Measurements from ENCODE around the gene DOCK2. TPM values are rescaled to one million over a fixed set of nuclear protein-coding genes. Genes with fewer than 3 reads are reported as not detected.

DOCK2 gene
- total and polyA plus RNA-seq, 2 donors: 34.6 to 99.4 TPM

GRCh38 chr5:169910393-169910792, 273.3 kb downstream of the DOCK2 start:
- no peak for DNase-seq (ENCODE audit: low read depth in 6 of 9, low spot score in 9 of 9)
- Histone ChIP-seq H3K4me3 (ENCODE audit: low read length in 2 of 2) (no peak overlapping the region), H3K4me1 (ENCODE audit: control insufficient read depth in 2 of 2, insufficient read depth in 2 of 2, low read length in 2 of 2) (no peaks in the 10 kb centered on the region), H3K36me3 (ENCODE audit: control insufficient read depth in 2 of 2, insufficient read depth in 2 of 2, low read length in 1 of 2) (peaks cover 0 to 5% of the 10 kb centered on the region in 2 donors), H3K27me3 (ENCODE audit: control insufficient read depth in 2 of 2, insufficient read depth in 1 of 2, low read length in 1 of 2) (no peaks in the 10 kb centered on the region), H3K9me3 (ENCODE audit: control insufficient read depth in 2 of 2, insufficient read depth in 1 of 2, low read length in 1 of 2) (no peaks in the 10 kb centered on the region), H3K27ac (ENCODE audit: low read depth in 1 of 2, low read length in 1 of 2) (no peak overlapping the region)
- 95% methylated on average over 5 of the region's 5 CpGs for WGBS

- peaks cover 0 to 7% of the 10 kb centered on the region in 2 donors for H3K36me3 ChIP-seq (ENCODE audit: control insufficient read depth in 2 of 2, insufficient read depth in 2 of 2, low read length in 1 of 2)
- H3K27me3 ChIP-seq (ENCODE audit: control insufficient read depth in 2 of 2, insufficient read depth in 1 of 2, low read length in 1 of 2): no peaks in the 10 kb centered on the region
- no peak for DNase-seq (ENCODE audit: low read depth in 6 of 9, low spot score in 9 of 9)
- no peak overlapping the region for H3K27ac ChIP-seq (ENCODE audit: low read depth in 1 of 2, low read length in 1 of 2)
- H3K9me3 ChIP-seq (ENCODE audit: control insufficient read depth in 2 of 2, insufficient read depth in 1 of 2, low read length in 1 of 2): no peaks in the 10 kb centered on the region
- 98% methylated on average over 4 of the region's 4 CpGs for WGBS
- H3K4me1 ChIP-seq (ENCODE audit: control insufficient read depth in 2 of 2, insufficient read depth in 2 of 2, low read length in 2 of 2): no peaks in the 10 kb centered on the region
- no peak overlapping the region for H3K4me3 ChIP-seq (ENCODE audit: low read length in 2 of 2)
Observed at GRCh38 chr5:169911448-169912212, 274.6 kb downstream of the DOCK2 start.

GRCh38 chr5:169913479-169913878, 276.4 kb downstream of the DOCK2 start:
- H3K36me3 ChIP-seq (ENCODE audit: control insufficient read depth in 2 of 2, insufficient read depth in 2 of 2, low read length in 1 of 2): peaks cover 0 to 7% of the 10 kb centered on the region in 2 donors
- no peaks in the 10 kb centered on the region for H3K9me3 ChIP-seq (ENCODE audit: control insufficient read depth in 2 of 2, insufficient read depth in 1 of 2, low read length in 1 of 2)
- 99% methylated on average over 2 of the region's 2 CpGs for WGBS
- no peaks in the 10 kb centered on the region for H3K27me3 ChIP-seq (ENCODE audit: control insufficient read depth in 2 of 2, insufficient read depth in 1 of 2, low read length in 1 of 2)
- no peak overlapping the region for H3K27ac ChIP-seq (ENCODE audit: low read depth in 1 of 2, low read length in 1 of 2)
- no peaks in the 10 kb centered on the region for H3K4me1 ChIP-seq (ENCODE audit: control insufficient read depth in 2 of 2, insufficient read depth in 2 of 2, low read length in 2 of 2)
- no peak overlapping the region for H3K4me3 ChIP-seq (ENCODE audit: low read length in 2 of 2)
- no peak for DNase-seq (ENCODE audit: low read depth in 6 of 9, low spot score in 9 of 9)

- Histone ChIP-seq H3K36me3 (ENCODE audit: control insufficient read depth in 2 of 2, insufficient read depth in 2 of 2, low read length in 1 of 2) (peaks cover 0 to 2% of the 10 kb centered on the region in 2 donors), H3K27ac (ENCODE audit: low read depth in 1 of 2, low read length in 1 of 2) (no peak overlapping the region), H3K27me3 (ENCODE audit: control insufficient read depth in 2 of 2, insufficient read depth in 1 of 2, low read length in 1 of 2) (no peaks in the 10 kb centered on the region), H3K4me1 (ENCODE audit: control insufficient read depth in 2 of 2, insufficient read depth in 2 of 2, low read length in 2 of 2) (no peaks in the 10 kb centered on the region), H3K4me3 (ENCODE audit: low read length in 2 of 2) (no peak overlapping the region), H3K9me3 (ENCODE audit: control insufficient read depth in 2 of 2, insufficient read depth in 1 of 2, low read length in 1 of 2) (no peaks in the 10 kb centered on the region)
- no peak for DNase-seq (ENCODE audit: low read depth in 6 of 9, low spot score in 9 of 9)
- WGBS: 95% methylated on average over 2 of the region's 2 CpGs
Observed at GRCh38 chr5:169914766-169915165, 277.7 kb downstream of the DOCK2 start.

GRCh38 chr5:169917500-169917899, 280.4 kb downstream of the DOCK2 start:
- Histone ChIP-seq H3K27me3 (ENCODE audit: control insufficient read depth in 2 of 2, insufficient read depth in 1 of 2, low read length in 1 of 2) (no peaks in the 10 kb centered on the region), H3K4me3 (ENCODE audit: low read length in 2 of 2) (no peak overlapping the region), H3K4me1 (ENCODE audit: control insufficient read depth in 2 of 2, insufficient read depth in 2 of 2, low read length in 2 of 2) (no peaks in the 10 kb centered on the region), H3K27ac (ENCODE audit: low read depth in 1 of 2, low read length in 1 of 2) (no peak overlapping the region), H3K9me3 (ENCODE audit: control insufficient read depth in 2 of 2, insufficient read depth in 1 of 2, low read length in 1 of 2) (no peaks in the 10 kb centered on the region), H3K36me3 (ENCODE audit: control insufficient read depth in 2 of 2, insufficient read depth in 2 of 2, low read length in 1 of 2) (peaks cover 0 to 2% of the 10 kb centered on the region in 2 donors)
- no peak for DNase-seq (ENCODE audit: low read depth in 6 of 9, low spot score in 9 of 9)
- WGBS: 97% methylated on average over 2 of the region's 2 CpGs

- 97% methylated on average over 2 of the region's 2 CpGs for WGBS
- H3K27ac ChIP-seq (ENCODE audit: low read depth in 1 of 2, low read length in 1 of 2): no peak overlapping the region
- H3K36me3 ChIP-seq (ENCODE audit: control insufficient read depth in 2 of 2, insufficient read depth in 2 of 2, low read length in 1 of 2): peaks cover 0 to 2% of the 10 kb centered on the region in 2 donors
- no peak overlapping the region for H3K4me3 ChIP-seq (ENCODE audit: low read length in 2 of 2)
- H3K4me1 ChIP-seq (ENCODE audit: control insufficient read depth in 2 of 2, insufficient read depth in 2 of 2, low read length in 2 of 2): no peaks in the 10 kb centered on the region
- DNase-seq (ENCODE audit: low read depth in 6 of 9, low spot score in 9 of 9): no peak
- no peaks in the 10 kb centered on the region for H3K9me3 ChIP-seq (ENCODE audit: control insufficient read depth in 2 of 2, insufficient read depth in 1 of 2, low read length in 1 of 2)
- no peaks in the 10 kb centered on the region for H3K27me3 ChIP-seq (ENCODE audit: control insufficient read depth in 2 of 2, insufficient read depth in 1 of 2, low read length in 1 of 2)
Observed at GRCh38 chr5:169918228-169918627, 281.2 kb downstream of the DOCK2 start.

- 94% methylated on average over 3 of the region's 3 CpGs for WGBS
- no peak overlapping the region for H3K27ac ChIP-seq (ENCODE audit: low read depth in 1 of 2, low read length in 1 of 2)
- H3K4me3 ChIP-seq (ENCODE audit: low read length in 2 of 2): no peak overlapping the region
- H3K9me3 ChIP-seq (ENCODE audit: control insufficient read depth in 2 of 2, insufficient read depth in 1 of 2, low read length in 1 of 2): no peaks in the 10 kb centered on the region
- H3K27me3 ChIP-seq (ENCODE audit: control insufficient read depth in 2 of 2, insufficient read depth in 1 of 2, low read length in 1 of 2): no peaks in the 10 kb centered on the region
- peaks cover 0 to 2% of the 10 kb centered on the region in 2 donors for H3K36me3 ChIP-seq (ENCODE audit: control insufficient read depth in 2 of 2, insufficient read depth in 2 of 2, low read length in 1 of 2)
- DNase-seq (ENCODE audit: low read depth in 6 of 9, low spot score in 9 of 9): no peak
- H3K4me1 ChIP-seq (ENCODE audit: control insufficient read depth in 2 of 2, insufficient read depth in 2 of 2, low read length in 2 of 2): no peaks in the 10 kb centered on the region
Observed at GRCh38 chr5:169920474-169920873, 283.4 kb downstream of the DOCK2 start.

- H3K27me3 ChIP-seq (ENCODE audit: control insufficient read depth in 2 of 2, insufficient read depth in 1 of 2, low read length in 1 of 2): no peaks in the 10 kb centered on the region
- no peak overlapping the region for H3K27ac ChIP-seq (ENCODE audit: low read depth in 1 of 2, low read length in 1 of 2)
- H3K9me3 ChIP-seq (ENCODE audit: control insufficient read depth in 2 of 2, insufficient read depth in 1 of 2, low read length in 1 of 2): no peaks in the 10 kb centered on the region
- WGBS: 94% methylated on average over 3 of the region's 3 CpGs
- no peaks in the 10 kb centered on the region for H3K36me3 ChIP-seq (ENCODE audit: control insufficient read depth in 2 of 2, insufficient read depth in 2 of 2, low read length in 1 of 2)
- DNase-seq (ENCODE audit: low read depth in 6 of 9, low spot score in 9 of 9): no peak
- H3K4me3 ChIP-seq (ENCODE audit: low read length in 2 of 2): no peak overlapping the region
- no peaks in the 10 kb centered on the region for H3K4me1 ChIP-seq (ENCODE audit: control insufficient read depth in 2 of 2, insufficient read depth in 2 of 2, low read length in 2 of 2)
Observed at GRCh38 chr5:169921384-169921783, 284.3 kb downstream of the DOCK2 start.

GRCh38 chr5:169921949-169922348, 284.9 kb downstream of the DOCK2 start:
- H3K36me3 ChIP-seq (ENCODE audit: control insufficient read depth in 2 of 2, insufficient read depth in 2 of 2, low read length in 1 of 2): peaks cover 0 to 2% of the 10 kb centered on the region in 2 donors
- H3K27me3 ChIP-seq (ENCODE audit: control insufficient read depth in 2 of 2, insufficient read depth in 1 of 2, low read length in 1 of 2): no peaks in the 10 kb centered on the region
- H3K4me3 ChIP-seq (ENCODE audit: low read length in 2 of 2): no peak overlapping the region
- DNase-seq (ENCODE audit: low read depth in 6 of 9, low spot score in 9 of 9): no peak
- 96% methylated on average over 1 of the region's 1 CpG for WGBS
- H3K27ac ChIP-seq (ENCODE audit: low read depth in 1 of 2, low read length in 1 of 2): no peak overlapping the region
- H3K9me3 ChIP-seq (ENCODE audit: control insufficient read depth in 2 of 2, insufficient read depth in 1 of 2, low read length in 1 of 2): no peaks in the 10 kb centered on the region
- H3K4me1 ChIP-seq (ENCODE audit: control insufficient read depth in 2 of 2, insufficient read depth in 2 of 2, low read length in 2 of 2): no peaks in the 10 kb centered on the region

Measured in thymus (tissue), 11 donors.